ENCODE measurements around the gene EEIG1. TPM values are rescaled to one million over a fixed set of nuclear protein-coding genes. Genes with fewer than 3 reads are reported as not detected.
A peak's percentile ranks its signal among the peaks of the same experiment; 100 is the strongest.

EEIG1 gene
- total and polyA plus RNA-seq, 2 of the 4 experiments (the other 2 are of a cell fraction) = 1.1 to 23.2 TPM

- H3K9ac ChIP-seq (ENCODE audit: low read depth, low read length) = no peak overlapping the region; the same call in 1 of the 2 replicates
- H2BK20ac ChIP-seq (ENCODE audit: low read depth, low read length) = no peak overlapping the region
- no peak overlapping the region for H3K27ac ChIP-seq (ENCODE audit: insufficient read depth, low read length)
- H2BK15ac ChIP-seq (ENCODE audit: low read depth, low read length) = no peak overlapping the region
- H3K56ac ChIP-seq (ENCODE audit: extremely low read depth, insufficient read depth, low read length) = no peak overlapping the region
- H2AFZ ChIP-seq (replicated peaks; ENCODE audit: low read length, poor library complexity) = no peak overlapping the region
- H2AK9ac ChIP-seq (replicated peaks; ENCODE audit: low read depth, low read length, poor library complexity) = peak overlapping the region; percentile 11
- H3K4ac ChIP-seq (ENCODE audit: low read depth, low read length) = no peak overlapping the region
- ATAC-seq (ENCODE audit: low read depth) (peak; percentile 10; the same call in 1 of the 2 replicates), DNase-seq (no peak)
- H3K9me1 ChIP-seq (ENCODE audit: insufficient read depth, low read length) = peaks cover 5% of the 10 kb centered on the region
- dilution Hi-C loops (cut with HindIII; ENCODE audit: low sequenced_read_pairs, unreplicated experiment) (no loop called here), intact Hi-C loops (cut with micrococcal nuclease) (no loop called here), in situ Hi-C loops (cut with MboI; ENCODE audit: low sequenced_read_pairs) (no loop called here)
- CTCF ChIA-PET = interaction anchor here (1.0 to 1.1 kb wide), 2 partner anchors 17 to 18 kb away, joined by 3 to 4 read pairs; no protein-coding TSS in a partner anchor
- H3K4me1 ChIP-seq (ENCODE audit: control insufficient read depth, insufficient read depth, low read length) = peaks cover 26% of the 10 kb centered on the region
- no peak overlapping the region for H2BK120ac ChIP-seq (ENCODE audit: low read depth, low read length)
- POLR2A ChIA-PET (ENCODE audit: unreplicated experiment) = no interaction called here
- no peak overlapping the region for H4K91ac ChIP-seq (ENCODE audit: insufficient read depth, low read depth, low read length)
- no TSS peak for BruUV-seq (replicated peaks)
- no peak for TF ChIP-seq USF2 (IDR thresholded peaks at IDR 0.05; ENCODE audit: low read depth, low read length)
- no peak overlapping the region; the same call in 1 of the 2 replicates for H3K18ac ChIP-seq (ENCODE audit: low read depth, low read length)
- peak overlapping the region in 1 of 2 experiments; percentile 10; a peak in 1 of 4 replicates for H4K8ac ChIP-seq (ENCODE audit: low read depth in 2 of 2, low read length in 2 of 2)
- no peak overlapping the region for H3K4me3 ChIP-seq (ENCODE audit: insufficient read depth, low read depth, low read length)
- no peaks in the 10 kb centered on the region for H3K27me3 ChIP-seq (ENCODE audit: control insufficient read depth, insufficient read depth, low read length)
- no peak overlapping the region; the same call in 1 of the 2 replicates for H4K5ac ChIP-seq (ENCODE audit: low read depth, low read length)
- no peaks in the 10 kb centered on the region for H3K36me3 ChIP-seq (ENCODE audit: control insufficient read depth, insufficient read depth, low read length)
- peaks cover 30 to 75% of the 10 kb centered on the region in 2 experiments for H3K79me1 ChIP-seq (ENCODE audit: low read depth in 1 of 2, low read length in 2 of 2)
- H3K14ac ChIP-seq (replicated peaks; ENCODE audit: low read depth, low read length) = no peak overlapping the region
- WGBS, 2 experiments (ENCODE audit: extremely low coverage in 2 of 2, insufficient read length in 1 of 2) = 100% methylated on average over 1 of the region's 11 CpGs; no CpG with 5 or more reads in 1 of the 2 experiments
- H3K4me2 ChIP-seq (ENCODE audit: low read depth, low read length) = no peak overlapping the region
- no peaks in the 10 kb centered on the region; the same call in 1 of the 2 replicates for H3K9me3 ChIP-seq (ENCODE audit: control insufficient read depth, insufficient read depth, low read length)
- H3K23ac ChIP-seq (ENCODE audit: low read depth, low read length) = peak overlapping the region; percentile 25; the same call in 1 of the 2 replicates
- H2BK5ac ChIP-seq (ENCODE audit: low read depth, low read length, poor library complexity, severe bottlenecking) = no peak overlapping the region
- peaks cover 5% of the 10 kb centered on the region for H4K20me1 ChIP-seq (ENCODE audit: insufficient read depth, low read length)
- H2AK5ac ChIP-seq (ENCODE audit: low read depth, low read length) = peak overlapping the region; percentile 30; the same call in 1 of the 2 replicates
Measured at GRCh38 chr9:127960410-127961154, 20.2 kb downstream of the EEIG1 start.
